ENCODE measurements around the gene WDR55. TPM values are rescaled to one million over a fixed set of nuclear protein-coding genes. Genes with fewer than 3 reads are reported as not detected.
"Not testable (repeated sequence)": the region's sequence is repeated elsewhere in the genome, so short reads cannot be mapped to it uniquely, and the experiment has no call there.

WDR55 gene, protein sequence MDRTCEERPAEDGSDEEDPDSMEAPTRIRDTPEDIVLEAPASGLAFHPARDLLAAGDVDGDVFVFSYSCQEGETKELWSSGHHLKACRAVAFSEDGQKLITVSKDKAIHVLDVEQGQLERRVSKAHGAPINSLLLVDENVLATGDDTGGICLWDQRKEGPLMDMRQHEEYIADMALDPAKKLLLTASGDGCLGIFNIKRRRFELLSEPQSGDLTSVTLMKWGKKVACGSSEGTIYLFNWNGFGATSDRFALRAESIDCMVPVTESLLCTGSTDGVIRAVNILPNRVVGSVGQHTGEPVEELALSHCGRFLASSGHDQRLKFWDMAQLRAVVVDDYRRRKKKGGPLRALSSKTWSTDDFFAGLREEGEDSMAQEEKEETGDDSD
- polyA plus RNA-seq (2013, experiment 1 of 2; ENCODE audit: insufficient read length), result 15.3 TPM
- polyA plus RNA-seq (2013, experiment 2 of 2; ENCODE audit: insufficient read length), result 13.9 TPM

DNA sequence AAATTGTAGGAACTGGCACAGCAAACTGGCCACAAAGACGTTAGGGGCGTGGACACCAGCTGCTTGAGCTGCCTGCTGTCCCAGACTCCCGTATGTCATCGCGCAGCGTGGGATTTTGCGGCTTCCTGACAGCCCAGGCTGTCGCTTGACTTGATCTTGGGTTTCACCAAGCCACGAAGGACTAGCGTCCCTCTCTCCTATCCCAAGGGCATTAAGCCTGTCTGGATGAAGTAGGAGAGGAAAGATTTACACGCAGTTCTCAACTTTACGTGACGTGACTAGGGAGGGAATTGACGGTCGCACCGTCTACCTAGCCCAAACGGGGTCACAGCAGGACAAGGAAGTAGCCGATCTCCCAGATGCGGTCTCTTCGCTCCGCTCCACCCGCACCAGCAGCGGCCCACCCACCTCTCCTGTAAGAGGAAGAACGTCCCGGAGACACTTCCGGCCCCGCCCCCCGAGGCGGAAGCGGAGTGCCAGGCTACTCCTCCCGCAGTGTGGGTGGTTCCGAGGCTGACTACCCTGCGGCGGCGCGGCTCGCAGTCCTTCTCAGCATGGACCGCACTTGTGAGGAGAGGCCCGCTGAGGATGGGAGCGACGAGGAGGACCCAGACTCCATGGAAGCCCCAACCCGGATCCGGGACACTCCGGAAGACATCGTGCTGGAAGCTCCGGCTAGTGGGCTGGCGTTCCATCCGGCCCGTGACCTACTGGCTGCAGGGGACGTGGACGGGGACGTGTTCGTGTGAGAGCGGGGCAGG, at the start of gene WDR55:
Gene WDR55, plus strand, starts transcription at position 546 of the 761 bp plus-strand sequence. Its CDS starts 9 bp downstream, at position 555.
- DNase-seq, result peak; percentile 93

DNA sequence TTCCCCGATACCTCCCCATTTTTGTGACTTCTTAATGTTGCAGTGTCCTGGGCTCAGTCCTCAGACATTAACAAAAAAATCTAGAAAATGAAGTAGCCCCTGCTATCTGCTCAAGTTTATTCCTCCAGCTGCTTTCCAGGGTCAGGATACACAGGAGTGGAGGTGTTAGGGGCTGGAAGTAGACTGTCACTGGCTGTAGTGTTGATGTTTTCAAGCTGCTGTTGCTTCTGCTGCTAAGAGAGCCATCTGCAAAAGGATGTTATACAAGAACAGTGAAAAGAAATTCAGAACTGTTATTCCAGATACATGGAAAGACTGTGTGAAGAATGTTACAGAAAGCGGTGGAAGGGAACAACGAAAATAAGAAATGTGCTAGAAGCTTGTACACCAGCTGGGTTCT, 42.4 kb upstream of the WDR55 start:
- no peak for DNase-seq

DNA sequence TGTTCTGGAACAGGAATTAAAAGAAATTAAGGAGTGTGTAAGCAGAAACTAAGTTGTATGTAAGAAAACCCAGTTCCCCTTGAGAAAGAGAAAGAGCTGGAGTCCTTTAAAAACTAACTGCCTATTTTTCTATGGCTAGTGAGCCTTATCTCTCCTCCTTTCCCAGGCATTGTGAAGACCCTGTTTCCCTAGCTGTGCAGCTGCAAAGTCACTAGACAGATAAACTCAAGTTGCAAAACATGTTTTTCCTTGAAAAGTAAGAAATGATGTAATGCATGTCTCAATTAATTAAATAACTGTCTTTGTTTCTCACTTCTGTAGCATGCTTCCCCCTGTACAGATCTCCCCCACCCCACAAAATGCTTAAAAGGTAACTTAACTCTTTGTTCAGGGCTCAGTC, 41.6 kb upstream of the WDR55 start:
- DNase-seq, result not testable (repeated sequence)

DNA sequence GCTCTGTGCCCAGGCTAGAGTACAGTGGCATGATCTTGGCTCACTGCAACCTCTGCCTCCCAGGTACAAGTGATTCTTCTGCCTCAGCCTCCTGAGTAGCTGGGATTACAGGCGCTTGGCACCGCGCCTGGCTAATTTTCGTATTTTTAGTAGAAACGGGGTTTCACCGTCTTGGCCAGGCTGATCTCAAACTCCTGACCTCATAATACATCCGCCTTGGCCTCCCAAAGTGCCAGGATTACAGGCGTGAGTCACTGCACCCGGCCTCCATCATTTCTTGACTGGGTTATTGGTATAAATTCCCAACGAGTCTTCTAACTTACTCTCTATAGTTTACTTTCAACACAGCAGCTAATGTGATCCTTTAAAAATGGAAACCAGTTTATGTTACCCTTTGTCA, 39.8 kb upstream of the WDR55 start:
- not testable (repeated sequence) for DNase-seq

DNA sequence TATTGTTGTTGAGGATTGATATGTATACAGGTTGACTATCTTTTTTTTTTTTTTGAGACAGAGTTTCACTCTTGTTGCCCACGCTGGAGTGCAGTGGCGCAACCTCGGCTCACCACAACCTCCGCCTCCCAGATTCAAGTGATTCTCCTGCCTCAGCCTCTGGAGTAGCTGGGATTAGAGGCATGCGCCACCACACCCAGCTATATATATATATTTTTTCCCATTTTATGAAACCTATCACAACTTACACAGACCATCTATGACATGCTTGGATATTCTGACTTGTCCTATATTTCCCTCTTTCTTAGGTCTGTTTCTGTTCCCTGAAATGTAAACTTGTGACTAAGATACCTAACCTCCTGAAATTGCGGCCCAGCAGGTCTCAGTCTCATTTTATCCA, 36.7 kb upstream of the WDR55 start:
- DNase-seq, result no peak

DNA sequence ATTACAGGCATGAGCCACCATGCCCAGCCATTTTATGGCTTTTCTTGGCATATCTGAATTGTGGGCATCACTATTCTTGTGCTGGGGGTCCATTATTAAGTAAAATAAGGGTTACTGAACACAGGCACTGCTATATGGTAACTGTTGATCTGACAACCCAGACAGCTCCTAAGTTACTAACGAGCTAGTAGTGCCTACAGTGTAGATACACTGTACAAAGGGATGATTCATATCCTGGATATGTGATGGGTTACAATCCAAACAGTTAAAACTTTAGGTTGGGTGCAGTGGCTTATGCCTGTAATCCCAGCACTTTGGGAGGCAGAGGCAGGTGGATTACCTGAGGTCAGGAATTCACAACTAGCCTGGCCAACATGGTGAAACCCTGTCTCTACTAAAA, 36.0 kb upstream of the WDR55 start:
- DNase-seq, result no peak

DNA sequence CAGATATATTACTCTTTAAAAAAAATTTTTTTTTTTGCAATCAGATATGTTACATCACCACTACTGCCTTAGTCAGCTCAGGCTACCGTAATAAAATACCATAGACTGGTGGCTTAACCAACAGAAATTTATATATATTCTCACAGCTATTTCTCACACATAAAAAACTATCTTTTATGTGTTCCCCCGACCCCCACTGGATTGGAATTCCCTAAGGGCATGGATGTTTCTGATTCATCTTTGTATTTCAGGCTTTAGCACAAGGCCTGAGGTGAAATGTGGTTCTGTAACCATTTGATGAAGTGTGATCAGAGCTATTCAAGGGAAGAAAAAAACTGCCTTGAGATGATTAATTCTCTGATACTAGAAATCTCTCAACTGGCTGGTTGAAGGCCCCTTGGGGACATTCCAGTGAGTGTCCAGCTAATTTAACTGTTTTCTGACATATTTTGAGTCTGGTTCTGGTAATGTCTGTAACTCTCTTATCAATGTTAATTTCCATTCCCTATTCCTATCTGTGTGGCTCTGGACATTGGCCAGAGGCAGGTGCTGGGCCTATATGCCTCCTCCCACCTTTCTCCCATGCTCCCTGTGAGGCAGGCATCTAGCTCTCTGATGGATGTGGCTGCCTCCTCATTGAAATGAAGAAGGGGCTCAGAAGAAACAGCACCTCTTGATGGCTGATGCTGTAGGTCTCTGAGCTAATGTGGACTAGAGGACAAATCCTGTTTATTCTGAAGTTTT, 34.2 kb upstream of the WDR55 start:
- DNase-seq, result peak; percentile 53

DNA sequence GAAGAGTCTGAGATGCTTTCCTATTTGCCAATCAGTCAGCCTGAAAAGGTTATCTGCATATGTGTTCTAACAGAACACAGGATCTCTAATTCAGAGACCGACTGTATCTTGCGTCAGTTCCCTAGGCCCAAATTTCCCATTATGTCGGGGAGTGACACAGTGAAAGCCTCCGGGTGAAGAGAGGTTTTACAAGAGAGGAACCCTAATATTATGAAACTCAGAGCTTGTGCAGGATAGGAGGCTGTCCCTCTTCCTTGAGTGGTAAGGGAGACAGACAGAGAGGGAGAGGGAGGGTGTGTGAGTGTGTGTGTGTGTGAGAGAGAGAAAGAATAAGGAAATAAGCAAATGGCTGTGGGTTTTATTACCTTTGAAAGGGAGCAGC, 33.7 kb upstream of the WDR55 start:
- no peak for DNase-seq

DNA sequence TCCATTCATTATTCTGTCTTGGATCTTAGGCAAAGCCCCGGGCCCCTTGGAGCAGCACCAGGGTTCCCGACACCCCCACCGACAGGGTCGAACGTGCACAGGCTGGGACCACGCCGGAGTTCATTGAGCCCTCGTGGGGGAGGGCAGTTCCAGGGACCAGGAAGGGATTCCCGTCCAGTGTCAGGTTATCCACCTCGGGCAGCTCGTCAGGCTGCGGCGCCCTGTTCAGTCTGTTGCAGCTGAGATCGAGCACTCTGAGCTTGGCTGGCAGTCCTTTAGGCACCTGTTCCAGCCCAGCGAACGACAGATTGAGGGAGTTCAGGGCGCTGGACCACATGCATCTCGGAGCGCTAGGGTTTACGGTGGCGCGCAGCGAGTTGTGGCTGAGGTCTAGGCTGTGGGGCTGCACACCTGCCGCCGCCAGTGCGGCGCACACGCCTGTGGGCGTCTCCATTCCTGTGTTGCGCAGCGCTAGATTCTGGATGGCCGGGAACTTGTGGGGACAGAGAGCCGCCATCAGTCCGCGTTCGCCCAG, 32.8 kb upstream of the WDR55 start:
- DNase-seq, result no peak

DNA sequence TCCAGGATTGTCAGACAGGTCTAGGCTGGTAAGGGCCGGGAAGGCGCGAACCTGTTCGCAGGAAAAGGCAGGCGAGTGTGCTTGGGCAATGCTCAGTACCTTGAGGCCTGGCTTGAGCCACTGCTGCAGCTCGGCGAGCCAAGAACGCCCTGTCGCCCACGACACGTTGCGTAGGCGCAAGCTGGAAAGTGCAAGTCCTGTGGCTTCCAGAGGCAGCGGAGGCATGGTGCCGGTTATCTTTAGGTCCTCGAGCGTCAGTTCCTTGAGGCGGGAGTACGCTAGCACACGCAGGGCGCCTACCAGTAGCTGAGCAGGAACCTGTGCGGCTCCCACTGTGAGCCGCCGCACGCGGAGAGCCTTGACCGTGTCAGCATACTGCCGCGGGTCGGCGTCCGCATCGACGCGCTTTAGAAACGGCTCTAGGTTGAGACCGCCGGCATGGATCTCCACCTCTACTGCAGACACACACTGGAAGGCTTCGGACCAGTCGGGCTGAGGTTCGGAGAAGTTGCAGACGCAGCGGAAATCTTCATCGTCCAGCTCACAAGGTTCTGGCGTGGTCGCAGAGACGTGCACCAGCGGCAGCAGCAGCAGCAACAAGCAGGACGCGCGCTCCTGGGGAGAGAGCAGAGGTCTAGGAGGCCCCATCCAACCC, 32.2 kb upstream of the WDR55 start:
- DNase-seq, result peak; percentile 24

DNA sequence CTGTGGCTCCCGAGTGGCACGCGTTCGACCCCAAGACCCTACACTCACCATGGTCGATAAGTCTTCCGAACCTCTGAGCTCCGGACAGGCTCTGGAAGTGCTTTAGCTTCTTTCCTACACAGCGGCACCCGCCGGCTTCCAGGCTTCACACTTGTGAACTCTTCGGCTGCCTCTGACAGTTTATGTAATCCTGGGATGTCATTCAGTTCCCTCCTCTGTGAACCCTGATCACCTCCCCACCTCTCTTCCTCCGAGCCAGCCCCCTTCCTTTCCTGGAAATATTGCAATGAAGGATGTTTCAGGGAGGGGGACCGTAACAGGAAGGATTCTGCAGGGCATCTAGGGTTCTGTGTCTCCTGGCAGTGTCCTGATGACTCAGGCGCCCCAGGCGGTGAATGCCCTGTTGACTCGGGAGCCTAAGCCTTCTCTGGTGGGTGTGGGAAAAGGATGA, 31.7 kb upstream of the WDR55 start, which contains the start of gene CD14:
Gene CD14, minus strand, starts transcription at position 155 of the 451 bp plus-strand sequence. Its CDS starts 104 bp downstream, at position 51.
- DNase-seq, result peak; percentile 29

DNA sequence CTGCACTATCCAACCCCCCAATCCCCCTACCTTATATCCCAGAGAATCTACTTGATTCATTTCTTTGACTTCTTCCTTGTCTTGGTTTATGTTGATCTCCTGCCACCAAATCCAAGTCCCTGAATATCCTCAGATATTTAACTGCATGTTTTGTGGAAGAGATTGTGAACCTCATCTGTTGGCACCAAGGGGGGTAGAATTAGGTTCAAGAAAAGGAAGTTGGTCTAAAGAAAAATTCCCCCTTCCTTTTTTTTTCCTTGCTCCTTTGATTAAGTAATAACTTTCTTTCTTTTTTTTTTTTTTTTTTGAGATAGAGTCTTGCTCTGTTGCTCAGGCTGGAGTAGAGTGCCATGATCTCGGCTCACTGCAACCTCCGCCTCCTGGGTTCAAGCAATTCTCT, 31.2 kb upstream of the WDR55 start:
- DNase-seq, result no peak

DNA sequence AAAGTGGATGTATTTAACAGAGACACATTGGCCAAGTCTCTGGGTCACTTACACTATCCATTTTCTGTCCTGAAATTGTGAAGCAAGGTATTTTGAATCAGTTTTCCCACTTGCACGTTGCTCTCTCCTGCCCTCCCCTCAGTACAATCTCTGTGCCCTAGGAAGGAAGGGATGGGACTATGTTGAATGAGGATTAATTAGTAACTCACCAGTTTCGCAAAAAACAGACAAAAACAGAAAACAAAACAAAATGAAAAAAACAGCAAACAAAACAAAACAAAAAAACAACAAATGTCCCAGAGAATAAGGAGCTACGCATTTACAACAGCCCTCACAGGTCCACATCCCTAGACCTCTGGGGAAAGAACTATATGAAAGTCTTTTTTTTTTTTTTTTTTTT, 30.6 kb upstream of the WDR55 start:
- no peak for DNase-seq

DNA sequence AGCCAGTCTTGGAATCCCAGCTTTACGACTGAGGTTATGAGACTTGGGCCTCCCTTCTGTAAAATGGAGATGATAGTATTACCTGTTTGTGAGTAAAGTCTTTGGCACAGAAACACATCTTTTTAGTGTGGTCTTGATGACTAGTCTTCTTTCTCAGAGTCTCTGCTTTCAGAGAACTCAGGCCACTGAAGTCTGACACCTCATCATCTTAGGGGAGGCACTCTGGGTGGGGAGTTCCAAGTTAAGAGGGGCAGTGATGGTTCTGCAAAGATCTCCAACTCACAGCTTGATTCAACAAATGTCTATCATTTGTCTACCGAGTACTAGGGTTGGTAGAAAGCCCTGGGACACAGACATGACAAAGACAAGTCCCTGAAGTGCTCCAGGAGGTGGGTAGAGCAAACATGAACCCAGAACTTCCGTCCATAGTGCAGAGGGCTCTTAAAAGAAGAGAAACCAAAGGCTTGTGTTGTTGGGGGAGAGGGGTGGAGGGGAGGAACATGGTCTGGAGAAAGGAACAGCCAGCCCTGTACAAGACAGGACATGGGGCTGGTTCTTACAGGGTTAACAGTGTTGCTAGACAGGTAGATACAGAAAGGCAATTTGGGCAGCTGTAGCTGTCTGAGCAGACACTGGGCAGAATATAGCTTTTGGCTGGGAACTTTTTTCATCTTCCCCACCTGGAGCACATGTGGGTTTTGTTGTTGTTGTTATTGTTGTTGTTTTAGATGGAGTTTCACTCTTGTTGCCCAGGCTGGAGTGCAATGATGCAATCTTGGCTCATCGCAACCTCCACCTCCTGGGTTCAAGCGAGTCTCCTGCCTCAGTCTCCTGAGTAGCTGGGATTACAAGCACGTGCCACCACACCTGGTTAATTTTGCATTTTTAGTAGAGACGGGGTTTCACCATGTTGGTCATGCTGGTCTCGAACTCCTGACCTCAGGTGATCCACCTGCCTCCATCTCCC, 29.1 kb upstream of the WDR55 start:
- DNase-seq, result no peak

DNA sequence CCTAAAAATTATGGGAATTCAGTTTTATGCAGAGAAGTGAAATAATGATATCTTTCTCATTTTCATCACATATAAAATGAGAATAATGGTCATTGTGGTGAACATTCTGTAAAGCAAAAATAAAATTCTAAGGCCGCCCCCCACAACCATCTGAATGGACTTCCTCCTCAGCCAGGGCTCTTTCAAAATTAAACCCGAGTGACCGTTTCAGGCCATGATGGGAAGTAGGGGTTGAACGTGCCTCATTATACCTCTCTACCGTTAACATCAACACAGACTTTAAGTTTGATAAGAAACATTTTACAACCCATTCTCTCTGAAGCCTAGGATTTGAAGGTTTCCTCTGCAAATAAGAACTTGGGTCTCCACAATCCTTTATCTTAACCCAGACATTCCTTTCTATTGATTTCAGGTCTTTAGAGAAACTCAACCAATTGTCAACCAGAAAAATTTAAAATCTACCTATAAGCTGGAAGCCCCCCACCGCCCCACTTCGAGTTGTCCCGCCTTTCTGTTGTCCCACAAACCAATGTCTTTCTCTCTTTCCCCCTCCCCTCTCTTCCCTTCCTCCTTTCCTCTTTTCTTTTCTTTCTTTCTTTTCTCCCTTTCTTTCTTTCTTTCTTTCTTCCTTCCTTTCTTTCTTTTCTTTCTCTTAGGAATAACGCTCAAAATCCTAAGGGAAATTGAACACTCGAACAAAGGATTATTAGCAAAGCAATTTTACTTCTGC, 27.2 kb upstream of the WDR55 start:
- no peak for DNase-seq

DNA sequence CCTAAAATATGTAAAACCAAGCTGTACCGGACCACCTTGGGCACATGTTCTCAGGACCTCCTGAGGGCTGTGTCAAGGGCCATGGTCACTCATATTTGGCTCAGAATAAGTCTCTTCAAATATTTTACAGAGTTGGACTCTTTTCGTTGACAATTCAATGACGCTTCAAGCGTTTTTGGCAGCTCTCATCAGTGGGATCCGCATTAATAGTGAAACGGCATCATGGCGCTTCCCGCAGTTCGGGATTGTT, 25.9 kb upstream of the WDR55 start:
- DNase-seq, result not testable (repeated sequence)

DNA sequence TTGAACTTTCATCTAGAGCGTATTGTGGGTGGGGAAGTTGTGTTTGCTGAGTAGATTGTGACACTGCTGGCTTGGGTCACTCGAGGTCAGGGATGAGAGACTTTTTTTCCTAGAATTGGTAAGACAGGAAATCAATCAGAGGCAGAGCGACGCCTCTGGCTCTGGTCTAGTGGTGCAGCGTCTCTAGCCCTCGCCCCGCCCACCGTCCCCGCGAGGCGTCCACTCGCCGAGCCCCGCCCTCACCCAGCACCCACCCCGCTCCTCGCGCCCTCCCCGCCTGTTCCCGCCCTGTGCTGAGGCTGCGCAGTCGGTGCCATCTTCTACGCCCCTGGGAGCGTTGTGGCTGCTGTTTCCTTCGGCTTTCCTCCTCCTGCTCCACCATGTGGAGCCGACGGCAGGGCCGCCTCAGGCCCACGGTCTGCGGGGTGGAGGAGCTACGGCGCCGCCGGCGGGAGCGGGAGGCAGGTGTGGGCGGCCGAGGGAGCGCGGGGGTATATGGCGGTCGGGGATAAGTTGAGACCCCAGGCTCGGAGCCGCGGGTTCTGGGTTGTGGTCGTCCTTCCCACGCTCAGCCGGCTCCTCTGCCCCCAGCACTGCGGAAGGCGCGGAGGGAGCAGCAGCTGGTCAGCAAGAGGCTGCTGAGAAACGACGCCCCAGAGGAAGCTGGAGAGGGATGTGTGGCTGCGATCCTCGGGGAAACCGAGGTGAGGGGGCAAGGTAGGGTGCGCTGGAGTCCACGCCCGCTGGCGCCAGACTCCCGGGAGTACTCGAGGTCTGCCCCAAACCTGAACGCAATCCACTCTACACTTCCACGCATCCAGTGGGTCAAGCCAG, 25.3 kb upstream of the WDR55 start, which contains the start of gene TMCO6:
Gene TMCO6, plus strand, starts transcription at position 304 of the 834 bp plus-strand sequence. Its CDS starts 77 bp downstream, at position 381.
- peak; percentile 95 for DNase-seq

DNA sequence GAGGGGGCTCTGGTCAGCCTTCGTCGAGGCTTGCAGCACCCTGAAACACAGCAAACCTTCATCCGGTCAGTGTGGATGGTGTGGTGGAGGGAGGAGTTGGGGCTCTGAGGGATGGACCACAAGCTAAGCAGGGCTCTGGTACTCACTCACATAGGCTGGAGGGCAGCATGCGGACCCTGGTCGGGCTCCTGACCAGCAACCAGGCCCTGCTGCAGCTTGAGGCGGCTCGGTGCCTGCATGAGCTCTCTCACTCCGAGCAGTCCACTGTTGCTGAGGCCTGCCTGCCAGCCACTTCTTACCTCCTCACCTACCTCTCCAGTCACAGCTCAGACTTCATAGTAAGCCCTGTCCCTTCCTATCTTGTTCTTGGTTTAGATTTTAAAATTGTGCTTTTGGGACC, 23.0 kb upstream of the WDR55 start:
- DNase-seq, result no peak

DNA sequence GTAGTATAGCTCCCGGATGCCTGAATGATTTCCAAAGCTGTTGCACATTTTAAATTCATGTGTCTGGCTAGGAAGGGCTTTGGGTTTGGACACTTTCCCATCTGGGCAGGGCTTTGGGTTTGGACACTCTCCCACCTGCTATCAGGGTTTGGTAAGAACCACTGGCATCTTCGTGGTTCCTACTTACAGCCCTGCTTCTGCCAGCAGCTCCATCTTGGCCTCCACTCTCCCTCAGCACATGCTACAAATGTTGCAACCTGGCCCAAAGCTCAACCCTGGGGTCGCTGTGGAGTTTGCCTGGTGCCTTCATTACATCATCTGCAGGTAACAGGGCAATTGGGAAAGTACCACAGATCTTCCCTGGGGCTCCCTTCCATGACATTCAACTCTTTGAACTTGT, 22.0 kb upstream of the WDR55 start:
- no peak for DNase-seq
